Activated gamma-delta T cell treated with anti-CD3 and anti-CD28 coated beads, Interleukin-2, amount 50 U/mL, for 16 hours (primary cell): Measurements from ENCODE around the gene KIF5A.
"Not testable (repeated sequence)": the region's sequence is repeated elsewhere in the genome, so short reads cannot be mapped to it uniquely, and the experiment has no call there.

Source experiments
- DNase-seq: peaks from one replicate; pipeline ENCODE4 v3.0.0-alpha.2; 2020; ENCODE audit warnings: low read depth

Gene KIF5A

DNA sequence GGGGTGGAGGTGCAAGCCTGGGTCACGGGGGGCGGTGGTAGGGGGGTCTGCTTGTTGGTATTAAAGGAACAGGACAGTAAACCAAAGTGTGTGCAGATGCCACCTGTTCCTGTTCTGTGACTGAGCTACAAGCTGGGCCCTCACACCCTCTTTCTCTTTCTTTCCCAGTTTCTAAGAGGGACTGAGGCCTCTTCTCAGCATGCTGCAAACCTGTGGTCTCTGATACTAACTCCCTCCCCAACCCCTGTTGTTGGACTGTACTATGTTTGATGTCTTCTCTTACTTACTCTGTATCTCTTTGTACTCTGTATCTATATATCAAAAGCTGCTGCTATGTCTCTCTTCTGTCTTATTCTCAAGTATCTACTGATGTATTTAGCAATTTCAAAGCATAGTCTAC lies 34.2 kb downstream of the KIF5A start:
- no peak for DNase-seq

DNA sequence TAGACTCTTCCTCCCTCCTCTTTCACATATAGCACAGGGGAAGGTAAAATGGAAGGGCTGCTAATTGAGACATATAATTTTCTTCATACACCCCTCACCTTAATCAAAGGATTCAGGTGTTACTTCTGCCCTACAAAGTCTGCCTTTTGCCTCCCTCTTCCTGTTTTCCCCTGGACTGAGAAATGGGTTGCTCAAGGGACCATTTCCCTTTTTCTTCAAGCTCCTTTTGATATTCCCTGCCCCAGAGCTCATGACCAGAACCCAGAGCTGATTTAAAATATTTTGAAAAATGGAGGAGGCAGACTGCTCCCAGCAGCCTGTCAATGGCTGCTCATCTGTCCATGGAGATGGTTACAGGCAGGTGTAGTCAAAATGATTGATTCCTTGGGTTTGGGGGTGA lies 34.8 kb downstream of the KIF5A start:
- no peak for DNase-seq

DNA sequence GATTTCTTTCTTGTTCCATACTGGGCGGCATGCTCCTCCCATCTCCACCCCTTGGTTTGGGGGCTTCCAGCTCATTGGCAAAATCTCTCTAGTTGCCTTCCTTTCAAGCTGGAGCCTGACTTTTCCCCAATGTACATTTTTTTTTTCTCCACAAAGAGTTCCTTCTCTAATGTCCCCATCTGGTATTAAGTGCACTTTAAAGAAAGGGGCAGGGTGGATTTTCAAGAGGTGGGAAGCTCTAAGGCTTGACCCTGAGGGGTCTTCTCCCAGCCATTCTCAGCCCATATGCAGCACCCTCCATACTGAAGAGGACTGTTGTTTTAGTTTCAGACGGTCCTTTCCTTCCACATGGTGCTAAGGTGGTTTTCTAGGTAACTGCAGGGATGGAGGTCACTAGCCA lies 35.3 kb downstream of the KIF5A start:
- DNase-seq: no peak

DNA sequence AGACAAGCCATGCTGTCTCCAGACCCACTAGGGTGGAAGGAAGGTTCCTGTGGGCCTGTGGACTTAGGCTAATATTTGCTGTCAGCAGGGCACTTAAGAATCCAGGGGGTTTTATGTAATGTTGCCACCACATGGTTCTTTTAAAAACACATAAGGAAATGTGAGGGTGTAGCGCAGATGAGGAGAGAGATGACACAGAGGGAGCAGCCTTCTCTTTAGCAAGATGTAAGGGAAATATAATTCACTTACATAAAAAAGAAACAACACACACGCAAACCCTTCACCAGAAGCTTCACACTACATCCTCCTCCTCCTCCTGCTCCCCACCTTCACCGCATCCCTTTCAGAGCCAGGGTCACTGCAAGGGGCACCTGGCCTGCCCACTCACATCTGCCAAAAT lies 36.3 kb downstream of the KIF5A start:
- no peak for DNase-seq

DNA sequence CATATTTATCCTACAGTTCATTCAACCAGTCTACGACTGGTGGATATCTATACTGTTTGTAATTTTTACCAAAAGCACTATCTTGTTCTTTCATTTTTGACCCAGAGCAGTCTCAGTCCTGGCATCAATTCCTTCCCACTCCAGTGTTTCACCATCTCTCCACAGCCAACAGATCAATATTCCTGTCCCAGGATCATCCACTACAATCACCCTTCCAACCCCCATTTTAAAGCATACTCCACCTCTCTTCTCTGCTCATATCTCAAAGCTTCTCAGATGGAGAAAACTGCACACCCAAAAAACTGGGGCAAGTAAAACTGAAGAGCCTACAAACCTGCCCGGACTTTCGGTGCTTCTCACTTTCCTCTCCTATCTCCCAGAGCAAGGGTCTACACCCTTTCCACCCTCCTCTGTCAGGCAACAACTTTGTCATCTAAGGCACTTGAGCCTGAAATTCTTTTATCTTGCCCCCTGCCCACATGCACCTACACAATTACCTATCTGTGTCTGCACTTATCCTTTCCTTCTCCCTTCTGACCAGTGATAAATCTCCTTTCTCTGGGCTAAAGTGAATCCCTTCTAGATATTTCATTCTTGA lies 37.1 kb downstream of the KIF5A start:
- DNase-seq: no peak

DNA sequence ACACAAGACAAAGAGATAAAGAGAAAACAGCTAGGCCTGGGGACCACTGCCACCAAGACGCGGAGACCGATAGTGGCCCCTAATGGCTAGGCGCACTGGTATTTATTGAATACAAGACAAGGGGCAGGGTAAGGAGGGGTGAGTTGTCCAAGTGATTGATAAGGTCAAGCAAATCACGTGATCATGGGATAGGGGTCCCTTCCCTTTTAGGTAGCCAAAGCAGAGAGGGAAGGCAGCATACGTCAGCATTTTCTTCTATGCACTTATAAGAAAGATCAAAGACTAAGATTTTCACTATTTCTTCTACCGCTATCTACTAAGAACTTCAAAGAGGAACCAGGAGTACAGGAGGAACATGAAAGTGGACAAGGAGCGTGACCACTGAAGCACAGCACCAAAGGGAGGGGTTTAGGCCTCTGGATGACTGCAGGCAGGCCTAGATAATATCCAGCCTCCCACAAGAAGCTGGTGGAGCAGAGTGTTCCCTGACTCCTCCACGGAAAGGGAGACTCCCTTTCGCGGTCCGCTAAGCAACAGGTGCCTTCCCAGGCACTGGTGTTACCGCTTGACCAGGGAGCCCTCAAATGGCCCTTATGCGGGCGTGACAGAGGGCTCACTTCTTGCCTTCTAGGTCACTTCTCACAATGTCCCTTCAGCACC lies 39.2 kb downstream of the KIF5A start:
- DNase-seq: not testable (repeated sequence)

DNA sequence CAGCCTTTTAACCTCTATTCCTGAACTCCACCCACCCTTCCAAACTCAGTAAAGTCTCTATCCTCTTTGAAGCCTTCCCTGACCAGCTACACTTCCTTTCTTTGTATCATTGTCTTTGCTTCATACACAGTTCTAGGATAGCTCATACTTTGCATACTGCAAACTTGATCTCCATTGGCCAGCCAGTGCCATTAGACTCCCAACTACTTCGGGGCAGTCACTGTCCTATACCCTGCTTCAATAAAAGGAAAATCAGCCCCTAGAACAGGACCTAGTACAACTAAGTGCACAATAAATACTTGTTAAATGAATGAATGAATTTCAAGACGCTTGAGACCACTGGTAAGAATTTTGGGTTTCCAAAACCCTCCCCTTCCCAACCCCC lies 40.6 kb downstream of the KIF5A start:
- no peak for DNase-seq

DNA sequence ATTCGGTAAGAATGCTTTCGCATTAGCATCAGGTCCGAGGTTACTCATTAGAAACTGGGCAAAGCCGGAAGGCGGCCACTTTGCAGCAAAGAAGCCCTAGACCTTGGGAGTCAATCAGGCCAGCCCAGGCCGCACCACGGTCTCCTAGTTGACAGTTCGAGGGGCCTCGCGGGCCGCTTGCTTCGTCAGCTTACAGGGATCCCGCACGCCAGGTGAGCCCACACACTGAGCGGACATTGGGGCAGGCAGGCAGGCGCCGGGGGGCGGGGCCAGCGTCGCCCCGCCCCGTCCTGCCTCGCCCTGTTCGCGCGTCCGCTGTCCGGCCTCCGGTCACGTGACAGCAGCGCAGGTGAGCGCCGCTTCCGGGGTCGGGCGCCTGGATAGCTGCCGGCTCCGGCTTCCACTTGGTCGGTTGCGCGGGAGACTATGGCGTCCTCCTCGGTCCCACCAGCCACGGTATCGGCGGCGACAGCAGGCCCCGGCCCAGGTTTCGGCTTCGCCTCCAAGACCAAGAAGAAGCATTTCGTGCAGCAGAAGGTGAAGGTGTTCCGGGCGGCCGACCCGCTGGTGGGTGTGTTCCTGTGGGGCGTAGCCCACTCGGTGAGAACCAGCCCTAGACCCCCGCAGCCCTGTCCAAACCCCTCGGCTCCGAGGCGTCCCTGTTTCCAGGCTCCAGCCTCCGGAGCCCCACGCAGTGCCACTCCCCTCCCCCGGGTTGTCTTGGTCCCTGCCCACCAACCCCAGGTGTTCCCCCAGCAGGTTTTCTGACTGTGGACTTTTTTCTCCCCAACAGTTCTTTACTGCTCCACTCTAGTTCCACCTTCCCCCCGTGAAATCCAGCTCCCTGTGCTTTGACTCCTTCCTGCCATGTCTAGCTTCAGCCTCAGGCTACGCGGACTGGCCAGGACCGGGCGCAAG lies 41.3 kb downstream of the KIF5A start, which contains the start of gene PIP4K2C:
Gene PIP4K2C, plus strand, starts transcription at position 329 of the 918 bp plus-strand sequence. Its CDS starts 98 bp downstream, at position 427.
- DNase-seq: peak; percentile 60

DNA sequence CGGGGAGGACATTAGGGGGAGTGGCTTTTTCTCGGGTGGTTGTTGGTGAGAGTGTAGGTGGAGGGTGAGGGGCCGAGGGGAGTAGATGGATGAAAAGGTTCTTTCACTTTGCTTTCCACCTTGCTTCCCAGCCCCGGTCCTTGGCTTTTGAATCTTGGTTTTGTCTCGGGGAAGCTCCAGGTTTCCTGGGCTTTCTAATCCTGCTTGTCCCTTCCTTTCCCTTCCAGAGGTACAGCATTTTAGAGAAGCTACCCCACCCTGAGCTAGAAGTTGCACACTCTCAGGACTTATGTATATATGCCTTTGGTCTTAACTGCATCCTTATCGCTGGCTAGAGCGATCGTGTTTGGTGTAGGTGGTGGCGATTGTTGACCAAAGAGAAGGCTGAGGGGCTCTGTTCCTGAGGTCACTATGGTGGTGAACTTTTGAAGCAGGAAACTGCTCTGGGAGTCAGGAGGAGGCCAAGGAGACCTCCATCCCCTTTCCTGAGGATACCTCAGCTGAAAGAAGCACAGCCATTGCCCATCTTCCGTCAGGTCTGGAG lies 42.0 kb downstream of the KIF5A start:
- DNase-seq: no peak

DNA sequence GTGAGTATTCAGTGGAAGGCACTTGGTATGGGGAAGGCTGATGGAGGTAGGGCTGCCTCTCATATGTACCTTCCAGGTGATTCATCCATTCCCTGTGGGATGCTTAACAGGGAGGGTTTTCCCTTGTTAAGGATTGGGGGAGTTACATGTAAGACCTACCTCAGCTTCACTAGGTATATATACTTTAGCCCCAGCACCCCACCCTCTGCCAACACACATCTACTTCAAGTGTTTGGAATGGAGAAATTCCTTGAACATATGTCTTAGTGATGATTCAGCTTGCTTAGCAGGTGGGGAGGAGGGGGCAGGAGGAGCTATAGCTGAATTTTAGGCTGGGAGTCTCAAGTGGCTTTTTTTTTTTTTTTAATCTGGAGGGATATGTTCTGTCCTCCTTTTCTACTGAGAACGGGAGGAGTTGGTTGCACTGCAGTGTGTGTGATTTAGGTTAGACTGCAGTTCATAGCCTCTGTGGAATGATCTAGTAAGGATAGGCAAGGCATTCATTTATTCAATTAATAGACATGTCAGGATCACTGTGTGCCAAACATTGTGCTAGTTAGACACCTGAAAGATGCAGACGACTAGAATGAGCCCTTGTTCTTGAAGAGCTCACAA lies 42.8 kb downstream of the KIF5A start:
- no peak for DNase-seq

DNA sequence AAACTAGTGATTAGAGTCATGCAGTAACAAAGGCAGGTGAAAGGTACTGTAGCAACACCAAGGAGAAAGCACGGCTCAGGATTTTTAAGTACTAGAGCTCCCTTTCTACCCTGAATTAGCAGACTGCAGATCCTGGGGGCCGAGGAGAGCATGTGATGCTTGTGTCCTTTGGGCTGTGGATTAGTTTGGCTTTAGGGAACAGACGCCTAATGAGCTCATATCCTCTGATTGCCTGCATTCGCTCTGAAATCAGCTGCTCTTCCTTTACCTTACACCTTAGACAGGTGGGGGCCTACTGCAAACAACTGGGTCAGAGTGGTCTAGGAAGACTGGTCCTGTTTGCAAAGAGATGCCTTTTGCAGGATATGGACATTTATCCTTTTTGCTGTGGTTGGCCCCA lies 43.3 kb downstream of the KIF5A start:
- no peak for DNase-seq

DNA sequence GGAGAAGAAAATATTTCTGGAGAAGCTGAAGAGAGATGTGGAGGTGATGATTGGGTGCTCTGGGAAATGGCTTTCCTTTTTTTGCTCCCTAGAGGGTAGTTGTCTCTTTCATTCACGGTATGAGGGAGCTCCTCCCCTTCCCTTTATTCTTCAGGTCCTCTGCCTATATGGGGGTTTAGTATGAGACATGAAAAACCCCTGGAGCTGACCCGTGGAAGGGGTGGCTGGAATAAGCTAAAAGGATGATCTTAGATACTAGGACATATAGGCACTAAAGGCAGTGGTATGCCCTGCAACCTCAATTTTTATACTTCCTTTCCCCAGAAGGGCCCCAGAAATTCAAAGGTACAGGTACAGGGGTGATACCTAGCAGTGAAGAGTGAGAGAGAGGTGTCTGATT lies 50.6 kb downstream of the KIF5A start:
- DNase-seq: no peak

DNA sequence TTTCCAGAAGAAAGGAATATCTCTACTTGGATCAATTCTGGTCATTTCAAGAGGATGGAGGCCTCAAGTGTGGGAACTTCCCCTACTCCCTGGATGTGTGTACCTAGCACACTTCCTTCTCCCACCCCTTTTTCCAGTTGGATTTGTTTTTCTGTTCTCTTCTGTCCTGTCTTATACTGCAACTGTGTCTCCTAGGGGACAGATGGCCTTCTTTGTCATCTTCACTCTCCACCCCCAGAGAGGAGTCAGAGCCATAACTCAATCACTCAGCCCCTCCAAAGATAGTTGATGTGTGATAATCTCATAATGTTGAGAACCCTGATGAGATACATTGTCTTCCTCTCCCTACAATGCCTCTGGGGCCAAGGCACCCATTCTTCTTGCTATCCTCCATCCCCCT lies 52.7 kb downstream of the KIF5A start:
- no peak for DNase-seq

DNA sequence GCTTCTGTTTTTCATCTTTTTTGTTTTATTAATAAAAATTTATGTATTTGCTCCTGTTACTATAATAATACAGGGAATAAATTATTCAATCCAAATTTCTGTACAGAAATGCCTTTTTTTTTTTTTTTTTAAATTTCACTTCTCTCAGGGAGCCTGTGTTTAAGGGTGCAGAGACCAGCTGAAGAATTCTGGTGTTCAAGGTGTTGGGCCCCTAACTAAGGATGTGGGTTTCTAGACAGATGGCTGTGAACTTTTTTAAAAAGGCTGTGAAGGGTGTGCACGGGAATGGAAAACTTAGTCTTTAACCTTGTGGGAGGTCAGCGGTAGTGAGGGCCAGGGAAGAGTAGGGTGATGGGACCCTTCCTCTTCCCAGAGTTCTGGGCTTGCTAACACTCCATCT lies 53.5 kb downstream of the KIF5A start:
- no peak for DNase-seq

DNA sequence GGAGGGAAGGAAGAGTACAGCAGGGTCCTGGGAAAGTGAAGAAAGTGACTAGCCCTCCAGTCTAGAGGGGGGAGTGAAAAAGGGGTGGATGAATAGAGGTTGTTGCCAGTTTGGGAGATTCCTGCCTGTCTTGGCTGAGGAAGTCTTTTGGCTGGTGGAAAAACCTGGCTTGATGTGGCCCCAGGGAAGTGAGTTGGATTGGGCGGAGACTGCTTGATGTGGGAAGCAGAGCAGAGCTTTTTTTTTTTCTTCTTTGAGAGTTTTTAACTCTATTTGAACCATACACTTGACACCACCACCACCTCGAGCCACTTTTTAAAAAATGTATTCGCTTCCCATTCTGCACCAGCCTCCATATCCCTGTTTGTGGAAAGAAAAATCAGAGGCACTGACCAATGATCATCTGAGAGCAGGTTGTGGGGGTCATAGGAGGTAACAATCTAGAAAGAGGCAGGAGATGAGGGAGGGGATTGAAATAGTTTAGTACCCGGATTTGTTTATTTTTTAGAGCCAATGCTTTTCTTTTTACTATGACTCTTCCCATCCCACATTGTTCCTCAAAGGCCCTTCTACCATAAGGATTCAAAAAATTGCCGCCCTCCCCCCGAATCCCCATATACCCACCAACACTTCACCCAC lies 54.1 kb downstream of the KIF5A start:
- no peak for DNase-seq

DNA sequence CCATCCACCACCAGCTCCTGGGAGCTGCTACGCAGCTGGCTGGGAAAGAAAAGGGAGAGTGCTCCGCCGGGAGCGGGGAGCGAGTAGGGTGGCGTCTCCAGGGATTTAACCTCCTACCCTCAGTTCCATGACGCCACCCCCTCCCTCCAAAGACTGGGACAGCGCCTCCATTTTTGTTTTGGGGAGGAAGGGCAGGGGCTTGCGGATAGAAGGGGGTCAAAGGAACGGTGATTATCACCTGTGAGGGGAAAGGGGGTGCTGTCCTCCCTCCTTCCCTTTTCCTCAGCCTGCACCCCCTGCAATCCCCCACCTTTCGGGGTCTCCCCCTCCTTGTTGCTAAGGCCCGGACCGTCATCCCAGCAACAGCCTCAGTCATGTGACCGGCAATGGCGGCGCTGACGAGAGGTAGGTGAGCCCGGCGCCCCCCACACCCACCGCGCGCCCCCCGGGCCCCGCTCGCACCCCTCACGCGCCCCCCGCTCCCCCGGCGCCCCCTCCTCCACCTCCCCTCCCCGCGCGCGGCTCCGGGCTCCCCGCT lies 54.7 kb downstream of the KIF5A start, which contains the start of gene DTX3:
Gene DTX3, plus strand, starts transcription at position 371 of the 538 bp plus-strand sequence. CDS start 1,694 bp downstream, outside the sequence.
- no peak for DNase-seq

DNA sequence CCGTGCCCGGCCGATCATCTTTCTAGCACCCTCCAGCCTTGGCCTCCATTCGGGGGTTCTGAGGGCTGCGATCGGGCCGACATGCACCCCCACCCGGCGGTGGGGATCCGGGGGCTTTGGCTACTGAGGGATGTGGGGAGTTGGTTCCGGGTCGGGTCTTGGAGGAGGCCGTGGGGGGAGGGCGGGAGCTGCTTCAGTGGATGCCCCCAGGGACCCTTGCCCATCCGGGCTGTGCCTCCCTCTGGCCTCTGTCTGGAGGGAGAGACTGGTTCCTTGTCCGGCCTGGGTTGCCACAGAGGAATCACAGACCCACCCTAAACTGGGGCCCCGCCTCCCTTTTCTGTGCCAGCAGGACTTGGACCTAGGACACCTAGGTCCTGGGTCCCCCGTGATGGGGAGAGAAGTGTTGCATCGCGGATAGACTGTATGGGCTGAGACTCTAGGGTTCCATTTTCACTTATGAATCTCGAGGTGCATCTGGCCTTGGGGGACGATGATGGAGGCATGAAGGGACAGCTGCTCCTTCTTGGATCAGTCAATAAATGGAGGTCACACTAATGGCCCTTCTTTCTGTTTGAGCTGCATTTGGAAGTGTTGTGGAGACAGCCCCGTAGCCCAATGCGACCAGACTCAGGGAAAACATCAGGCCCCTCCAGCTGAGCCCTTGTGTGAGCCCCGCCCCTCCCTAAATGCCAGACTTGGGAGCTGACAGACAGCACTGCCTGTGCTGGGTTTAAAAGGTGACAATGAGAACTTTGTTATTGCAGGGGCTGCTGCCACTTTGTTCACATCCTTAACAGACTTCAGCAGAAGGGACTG lies 55.4 kb downstream of the KIF5A start:
- DNase-seq: no peak

DNA sequence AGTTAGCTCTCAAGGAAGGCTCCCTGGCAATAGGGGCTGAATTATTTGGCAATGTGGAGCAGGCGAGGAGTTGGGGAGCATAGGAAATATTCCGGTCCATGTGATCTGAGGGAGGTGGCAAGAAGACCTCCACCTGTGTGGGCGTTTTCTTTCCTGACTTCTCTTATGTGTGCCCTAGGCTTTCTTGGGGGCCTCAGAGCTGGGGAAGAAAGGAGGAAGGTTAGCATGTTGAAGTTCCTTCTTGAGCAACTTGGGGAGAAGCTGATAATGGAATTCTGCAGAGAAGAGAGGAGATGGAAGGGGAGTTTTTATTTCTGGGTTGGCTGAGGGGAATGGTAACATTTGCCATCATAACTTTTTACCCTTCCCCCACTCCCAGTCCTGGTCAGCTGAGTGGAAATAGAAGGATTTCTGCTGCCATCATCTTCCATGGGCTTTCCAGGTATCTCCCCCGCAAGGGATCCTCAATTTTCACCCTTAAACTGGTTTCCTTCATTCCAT lies 56.0 kb downstream of the KIF5A start:
- no peak for DNase-seq

DNA sequence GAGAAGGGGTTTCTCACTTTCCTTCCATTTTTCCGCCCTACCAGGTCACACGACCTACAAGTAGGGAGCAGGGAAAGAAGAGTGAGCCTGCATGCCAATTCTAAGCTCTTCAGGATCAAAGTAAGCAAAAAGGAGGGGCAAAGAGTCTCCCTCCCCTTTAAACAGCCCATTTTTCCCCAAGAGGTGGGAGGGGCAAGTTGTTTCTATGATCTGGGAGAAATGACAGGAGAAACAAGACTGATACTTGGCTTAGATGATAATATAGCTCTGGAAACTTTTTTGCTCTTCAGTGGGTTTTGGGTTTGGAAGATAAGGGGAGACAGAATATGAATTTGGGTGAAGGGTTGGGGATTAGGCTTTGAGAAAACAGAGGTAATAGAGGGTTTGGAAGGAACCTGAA lies 56.6 kb downstream of the KIF5A start:
- DNase-seq: no peak

DNA sequence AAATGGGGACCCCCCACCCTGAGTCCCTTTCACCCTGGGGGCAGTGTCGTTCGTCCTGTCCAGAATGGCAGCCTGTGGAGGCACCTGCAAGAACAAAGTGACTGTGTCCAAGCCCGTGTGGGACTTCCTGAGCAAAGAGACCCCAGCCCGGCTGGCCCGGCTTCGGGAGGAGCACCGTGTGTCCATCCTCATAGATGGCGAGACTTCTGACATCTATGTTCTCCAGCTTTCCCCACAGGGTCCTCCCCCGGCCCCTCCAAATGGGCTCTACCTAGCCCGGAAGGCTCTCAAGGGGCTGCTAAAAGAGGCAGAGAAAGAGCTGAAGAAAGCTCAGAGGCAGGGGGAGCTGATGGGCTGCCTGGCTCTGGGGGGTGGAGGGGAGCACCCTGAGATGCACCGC lies 57.0 kb downstream of the KIF5A start:
- no peak for DNase-seq
